Measurements from ENCODE around the gene NCAPG2. TPM values are rescaled to one million over a fixed set of nuclear protein-coding genes. Genes with fewer than 3 reads are reported as not detected.

Gene NCAPG2
- total RNA-seq, 1 experiment from 2014 or later = 99.4 TPM

DNA sequence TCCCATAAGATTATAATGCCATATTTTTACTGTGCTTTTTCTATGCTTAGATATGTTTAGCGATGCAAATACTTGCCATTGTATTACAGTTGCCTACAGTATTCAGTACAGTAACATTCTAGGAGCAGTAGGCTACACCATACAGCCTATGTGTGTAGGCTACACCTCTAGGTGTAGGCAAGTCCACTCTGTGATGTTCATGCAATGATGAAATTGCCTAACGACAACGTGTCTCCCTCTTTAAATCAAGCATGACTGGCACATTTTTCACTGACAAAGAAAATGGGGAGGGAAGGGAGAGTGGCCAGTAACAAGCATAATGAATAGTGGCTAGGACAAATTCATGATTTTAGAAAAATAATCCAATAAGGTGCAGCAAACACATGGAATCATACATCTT, 1.7 kb downstream of the NCAPG2 start:
- H4K8ac ChIP-seq (replicated peaks; ENCODE audit: insufficient read length, low read depth, low read length) = no peak overlapping the region
- H3K27ac Mint-ChIP-seq = peak overlapping the region in 1 of 3 experiments; percentile 32; a peak in 2 of 7 replicates
- H3K9me3 Mint-ChIP-seq = peaks cover 5 to 6% of the 10 kb centered on the region in 2 experiments; a peak in 4 of 5 replicates

More for the DNA sequence above, 1.7 kb downstream of the NCAPG2 start:
- Histone ChIP-seq H3K23ac (ENCODE audit: insufficient read length, low read depth, low read length) (no peak overlapping the region), H3K27ac (ENCODE audit: insufficient read length, low read depth, low read length) (no peak overlapping the region), H3K79me2 (ENCODE audit: insufficient read depth, low read length) (peaks cover 21% of the 10 kb centered on the region; the same call in 1 of the 2 replicates), H3K56ac (ENCODE audit: insufficient read length, low read depth, low read length) (no peak overlapping the region), H4K20me1 (ENCODE audit: control insufficient read depth, insufficient read depth, insufficient read length) (no peaks in the 10 kb centered on the region), H3T11ph (ENCODE audit: low read length) (no peak overlapping the region), H2AFZ (ENCODE audit: low read length) (no peak overlapping the region), H3K4me1 (ENCODE audit: insufficient read depth, low read length) (peaks cover 3% of the 10 kb centered on the region), H2BK15ac (ENCODE audit: low read depth, low read length) (no peak overlapping the region), H2BK12ac (ENCODE audit: insufficient read length, low read depth, low read length) (no peak overlapping the region), H3K79me1 (ENCODE audit: insufficient read depth, low read depth, low read length, poor library complexity, severe bottlenecking) (peaks cover 6% of the 10 kb centered on the region), H3K9me3 (ENCODE audit: control insufficient read depth, low read depth, low read length) (peaks cover 7% of the 10 kb centered on the region), H3K14ac (ENCODE audit: insufficient read depth, low read length) (no peak overlapping the region), H3K4me2 (ENCODE audit: insufficient read depth, insufficient read length, low read length) (peak overlapping the region; percentile 89), H2BK5ac (ENCODE audit: insufficient read length, low read length) (no peak overlapping the region), H3K18ac (ENCODE audit: insufficient read length, low read depth, low read length) (no peak overlapping the region), H2BK20ac (ENCODE audit: low read depth, low read length, poor library complexity, severe bottlenecking) (no peak overlapping the region), H2AK5ac (ENCODE audit: insufficient read length, low read length) (no peak overlapping the region), H3K23me2 (ENCODE audit: insufficient read length, low read depth, low read length, poor library complexity, severe bottlenecking) (peaks cover 18% of the 10 kb centered on the region), H3K27me3 (ENCODE audit: insufficient read depth, low read length) (no peaks in the 10 kb centered on the region), H3K9ac (ENCODE audit: extremely low read depth, insufficient read length, low read length) (no peak overlapping the region), H2BK120ac (ENCODE audit: low read depth, low read length, poor library complexity, severe bottlenecking) (no peak overlapping the region), H3K4ac (ENCODE audit: low read depth, low read length) (no peak overlapping the region), H4K91ac (ENCODE audit: insufficient read length, low read depth, low read length) (no peak overlapping the region), H4K5ac (ENCODE audit: insufficient read length, low read depth, low read length) (no peak overlapping the region)
- TF ChIP-seq CTCF (conservative IDR thresholded peaks at IDR 0.05) = no peak
- Mint-ChIP-seq H3K4me3 (peak overlapping the region; percentile 81 to 86), H3K4me1 (peaks cover 41 to 42% of the 10 kb centered on the region in 2 experiments), H3K27me3 (ENCODE audit: low read depth) (no peaks in the 10 kb centered on the region; the same call in 1 of the 2 replicates), H3K36me3 (ENCODE audit: insufficient read depth in 1 of 3, low read depth in 3 of 3) (peaks cover 29 to 44% (median 43%) of the 10 kb centered on the region in 3 experiments)
- no peak for DNase-seq
- WGBS (ENCODE audit: extremely low coverage, insufficient read length, low lambda C conversion rate) = no CpG with 5 or more reads among the region's 3 CpGs
